H9 (cell line): ENCODE data around the gene CLCN2. TPM values are rescaled to one million over a fixed set of nuclear protein-coding genes. Genes with fewer than 3 reads are reported as not detected.

Source experiments
- DNase-seq: peaks from one replicate; pipeline ENCODE4 v3.0.0-alpha.2; 2017
- H2AFZ ChIP-seq: one replicate; pipeline ENCODE4 v1.6.1; 2013; ENCODE audit warnings: mild to moderate bottlenecking, low read length, control low read depth, moderate library complexity
- H2AK5ac ChIP-seq: 2 replicates; pipeline ENCODE4 v1.6.1; 2013; ENCODE audit warnings: low read length, control low read depth, mixed read lengths; ENCODE audit not compliant: insufficient read length
- H2BK120ac ChIP-seq: one replicate; pipeline ENCODE4 v1.6.1; 2013; ENCODE audit warnings: low read depth, mild to moderate bottlenecking, low read length, control low read depth, inconsistent platforms; ENCODE audit not compliant: poor library complexity, severe bottlenecking
- H2BK12ac ChIP-seq: 2 replicates; pipeline ENCODE4 v1.6.1; 2013; ENCODE audit warnings: low read length, control low read depth, mixed read lengths, low read depth; ENCODE audit not compliant: insufficient read length
- H2BK15ac ChIP-seq: 2 replicates; pipeline ENCODE4 v1.6.1; 2013; ENCODE audit warnings: low read depth, low read length, control low read depth
- H2BK20ac ChIP-seq: one replicate; pipeline ENCODE4 v1.6.1; 2013; ENCODE audit warnings: low read depth, mild to moderate bottlenecking, low read length, control low read depth, inconsistent platforms; ENCODE audit not compliant: poor library complexity, severe bottlenecking
- H2BK5ac ChIP-seq: 2 replicates; pipeline ENCODE4 v1.6.1; 2013; ENCODE audit warnings: low read length, control low read depth, mixed read lengths; ENCODE audit not compliant: insufficient read length
- H3K14ac ChIP-seq: 2 replicates; pipeline ENCODE4 v1.6.1; 2013; ENCODE audit warnings: low read length, control low read depth; ENCODE audit not compliant: insufficient read depth
- H3K18ac ChIP-seq: 2 replicates; pipeline ENCODE4 v1.6.1; 2013; ENCODE audit warnings: low read depth, mild to moderate bottlenecking, mixed read lengths, low read length, control low read depth; ENCODE audit not compliant: insufficient read length
- H3K23ac ChIP-seq: 2 replicates; pipeline ENCODE4 v1.6.1; 2013; ENCODE audit warnings: low read length, control low read depth, mixed read lengths, low read depth; ENCODE audit not compliant: insufficient read length
- H3K23me2 ChIP-seq: 2 replicates; pipeline ENCODE4 v1.6.1; 2013; ENCODE audit warnings: low read depth, mild to moderate bottlenecking, mixed read lengths, low read length, control low read depth; ENCODE audit not compliant: insufficient read length, poor library complexity, severe bottlenecking
- H3K27ac ChIP-seq: 2 replicates; pipeline ENCODE4 v1.5.1; 2013; ENCODE audit warnings: low read length, control low read depth, mixed read lengths, low read depth; ENCODE audit not compliant: insufficient read length
- H3K27me3 ChIP-seq: 2 replicates; pipeline ENCODE4 v1.6.1; 2013; ENCODE audit warnings: low read length, control low read depth, inconsistent platforms; ENCODE audit not compliant: insufficient read depth
- H3K4ac ChIP-seq: 2 replicates; pipeline ENCODE4 v1.6.1; 2013; ENCODE audit warnings: low read depth, mild to moderate bottlenecking, control low read depth, inconsistent platforms, low read length, moderate library complexity
- H3K4me1 ChIP-seq: 2 replicates; pipeline ENCODE4 v1.6.1; 2013; ENCODE audit warnings: low read length, control low read depth, inconsistent platforms; ENCODE audit not compliant: insufficient read depth
- H3K4me2 ChIP-seq: 2 replicates; pipeline ENCODE4 v1.6.1; 2013; ENCODE audit warnings: low read length, control low read depth, mixed read lengths; ENCODE audit not compliant: insufficient read length, insufficient read depth
- H3K56ac ChIP-seq: 2 replicates; pipeline ENCODE4 v1.6.1; 2013; ENCODE audit warnings: low read depth, mild to moderate bottlenecking, mixed read lengths, low read length, control low read depth; ENCODE audit not compliant: insufficient read length
- H3K79me1 ChIP-seq: 2 replicates; pipeline ENCODE4 v1.6.1; 2013; ENCODE audit warnings: low read depth, mild to moderate bottlenecking, moderate library complexity, low read length, control low read depth, inconsistent platforms; ENCODE audit not compliant: insufficient read depth, poor library complexity, severe bottlenecking
- H3K79me2 ChIP-seq: 2 replicates; pipeline ENCODE4 v1.6.1; 2013; ENCODE audit warnings: low read length, control low read depth, inconsistent platforms; ENCODE audit not compliant: insufficient read depth
- H3K9ac ChIP-seq: 2 replicates; pipeline ENCODE4 v1.6.1; 2013; ENCODE audit warnings: low read length, control low read depth, mixed read lengths; ENCODE audit not compliant: insufficient read length; ENCODE audit errors: extremely low read depth
- H3K9me3 ChIP-seq: one replicate; pipeline ENCODE4 v1.6.1; 2013; ENCODE audit warnings: low read depth, low read length, inconsistent platforms; ENCODE audit not compliant: control insufficient read depth
- H3T11ph ChIP-seq: one replicate; pipeline ENCODE4 v1.6.1; 2013; ENCODE audit warnings: mild to moderate bottlenecking, low read length, control low read depth, inconsistent platforms
- H4K20me1 ChIP-seq: one replicate; pipeline ENCODE4 v1.6.1; 2013; ENCODE audit not compliant: control insufficient read depth, insufficient read length, insufficient read depth
- H4K5ac ChIP-seq: 2 replicates; pipeline ENCODE4 v1.6.1; 2013; ENCODE audit warnings: low read depth, mild to moderate bottlenecking, mixed read lengths, low read length, control low read depth; ENCODE audit not compliant: insufficient read length
- H4K8ac ChIP-seq: replicated peaks from 2 replicates; pipeline ENCODE4 v1.6.1; 2013; ENCODE audit warnings: low read length, control low read depth, mixed read lengths, low read depth; ENCODE audit not compliant: insufficient read length
- H4K91ac ChIP-seq: 2 replicates; pipeline ENCODE4 v1.6.1; 2013; ENCODE audit warnings: low read depth, mild to moderate bottlenecking, moderate library complexity, mixed read lengths, low read length, control low read depth; ENCODE audit not compliant: insufficient read length
- H3K27ac Mint-ChIP-seq, 3 experiments: 2 replicates in 2 of 3; 3 replicates in 1 of 3; pipeline ENCODE4 v1.8.0; 2020 to 2021; ENCODE audit warnings: mixed read lengths in 3 of 3, mild to moderate bottlenecking in 1 of 3, moderate library complexity in 1 of 3
- H3K27me3 Mint-ChIP-seq: 2 replicates; pipeline ENCODE4 v1.8.0; 2021; ENCODE audit warnings: low read depth, mild to moderate bottlenecking, moderate library complexity, mixed read lengths
- H3K36me3 Mint-ChIP-seq, 3 experiments: 2 replicates in 2 of 3; 3 replicates in 1 of 3; pipeline ENCODE4 v1.8.0; 2020 to 2021; ENCODE audit warnings: low read depth in 3 of 3, mixed read lengths in 3 of 3; ENCODE audit not compliant: insufficient read depth in 1 of 3
- H3K4me1 Mint-ChIP-seq, 2 experiments: 2 replicates each; pipeline ENCODE4 v1.8.0; 2020; ENCODE audit warnings: mixed read lengths in 2 of 2
- H3K4me3 Mint-ChIP-seq, 2 experiments: 2 replicates in 1 of 2; 3 replicates in 1 of 2; pipeline ENCODE4 v1.8.0; 2020 to 2021; ENCODE audit warnings: mild to moderate bottlenecking in 2 of 2, mixed read lengths in 2 of 2, moderate library complexity in 1 of 2
- H3K9me3 Mint-ChIP-seq, 2 experiments: 2 replicates in 1 of 2; 3 replicates in 1 of 2; pipeline ENCODE4 v1.8.0; 2020; ENCODE audit warnings: mild to moderate bottlenecking in 2 of 2, mixed read lengths in 2 of 2, moderate library complexity in 1 of 2
- CTCF ChIP-seq: fragments of 200-600 bp; sonication (generic); conservative IDR thresholded peaks from 3 replicates; pipeline ENCODE4 v1.8.0; 2021; ENCODE audit warnings: antibody characterized with exemption, mild to moderate bottlenecking
- WGBS: extraction: QIAGEN DNeasy Blood & Tissue Kit; methylation state at CpG from one replicate; pipeline ENCODE4 v1.1.7; 2013; ENCODE audit warnings: missing lambda C conversion rate, low lambda C conversion rate, mixed read lengths; ENCODE audit not compliant: insufficient read length; ENCODE audit errors: extremely low coverage; 5-methylcytosine and 5-hydroxymethylcytosine counted together
- total RNA-seq: library from RNA; stranded (reverse); gene quantifications from 2 replicates; pipeline ENCODE4 v1.2.1, GENCODE V29; 2021

The CLCN2 gene
- total RNA-seq, 1 experiment from 2014 or later, result 17.2 TPM

GRCh38 chr3:184306341-184306972 lies 54.9 kb downstream of the CLCN2 start:
- Histone ChIP-seq H2BK20ac (no peak overlapping the region), H2BK5ac (no peak overlapping the region), H3T11ph (no peak overlapping the region), H3K18ac (no peak overlapping the region), H2AFZ (no peak overlapping the region), H3K79me1 (no peaks in the 10 kb centered on the region), H3K56ac (no peak overlapping the region), H3K23me2 (no peaks in the 10 kb centered on the region), H3K23ac (no peak overlapping the region), H3K27ac (no peak overlapping the region), H4K8ac (no peak overlapping the region), H2AK5ac (no peak overlapping the region), H4K20me1 (peaks cover 2% of the 10 kb centered on the region), H4K91ac (no peak overlapping the region), H2BK15ac (no peak overlapping the region), H2BK120ac (no peak overlapping the region), H3K27me3 (no peaks in the 10 kb centered on the region), H4K5ac (no peak overlapping the region), H3K9me3 (no peaks in the 10 kb centered on the region), H3K14ac (no peak overlapping the region), H3K9ac (no peak overlapping the region), H3K4me1 (no peaks in the 10 kb centered on the region), H3K4me2 (no peak overlapping the region), H3K79me2 (no peaks in the 10 kb centered on the region), H3K4ac (no peak overlapping the region), H2BK12ac (no peak overlapping the region)
- no CpG with 5 or more reads among the region's 4 CpGs for WGBS
- H3K27me3 Mint-ChIP-seq, result no peaks in the 10 kb centered on the region
- DNase-seq, result no peak
- peaks cover 72 to 87% (median 78%) of the 10 kb centered on the region in 3 experiments for H3K36me3 Mint-ChIP-seq
- no peak overlapping the region for H3K4me3 Mint-ChIP-seq
- H3K27ac Mint-ChIP-seq, result no peak overlapping the region
- TF ChIP-seq CTCF, result no peak
- H3K9me3 Mint-ChIP-seq, result no peaks in the 10 kb centered on the region; a peak in 1 of 5 replicates
- no peaks in the 10 kb centered on the region for H3K4me1 Mint-ChIP-seq
